ENCODE data around the gene CALML5.
"Not testable (repeated sequence)": the region's sequence is repeated elsewhere in the genome, so short reads cannot be mapped to it uniquely, and the experiment has no call there.

GRCh38 chr10:5474642-5475041 lies 24.7 kb downstream of the CALML5 start:
- TF ChIP-seq CTCF, POLR2A (IDR thresholded peaks at IDR 0.05): not testable (repeated sequence)

All from thyroid gland (tissue), 4 donors.